Adrenal gland (tissue), 12 donors: ENCODE data around the gene PRKG1. TPM values are rescaled to one million over a fixed set of nuclear protein-coding genes. Genes with fewer than 3 reads are reported as not detected.

Source experiments
- DNase-seq, 7 donors: peaks; one replicate each; pipeline ENCODE4 v3.0.0-alpha.2; 2019 to 2020
- H3K27ac ChIP-seq, 5 donors: fragments of 200-600 bp; sonication (generic) in 4 of 5; 1 replicate in 3 of 5; 2 replicates in 2 of 5; pipeline versions ENCODE4 v1.5.1 to v1.8.0; 2016 to 2020; ENCODE audit warnings: mild to moderate bottlenecking in 1 of 5
- H3K27me3 ChIP-seq: fragments of 200-600 bp; 2 replicates; pipeline ENCODE4 v1.8.0; 2021
- H3K36me3 ChIP-seq, 2 donors: fragments of 200-600 bp; replicated peaks in 1 of 2; 1 replicate in 1 of 2; 2 replicates in 1 of 2; pipeline versions ENCODE4 v1.5.1 to v1.8.0; 2018 to 2022
- H3K4me1 ChIP-seq, 2 donors: fragments of 200-600 bp; replicated peaks in 1 of 2; 1 replicate in 1 of 2; 2 replicates in 1 of 2; pipeline versions ENCODE4 v1.5.1 to v1.8.0; 2018 to 2021
- H3K4me3 ChIP-seq, 4 donors: fragments of 200-600 bp; sonication (generic) in 3 of 4; one replicate each; pipeline ENCODE4 v1.5.1; 2016 to 2018
- H3K9me3 ChIP-seq, 3 donors: fragments of 200-600 bp; sonication (generic) in 1 of 3; replicated peaks in 1 of 3; 1 replicate in 2 of 3; 2 replicates in 1 of 3; pipeline versions ENCODE4 v1.5.1 to v1.8.0; 2016 to 2021
- CTCF ChIP-seq, 6 experiments: fragments of 450-650 bp in 4 of 6; fragments of 200-600 bp in 2 of 6; sonication (generic) in 1 of 6; IDR thresholded peaks; 1 replicate in 5 of 6; 2 replicates in 1 of 6; pipeline versions ENCODE4 v1.5.1 to v1.8.0; 2016 to 2021; ENCODE audit warnings: antibody characterized with exemption in 6 of 6, mild to moderate bottlenecking in 2 of 6, moderate library complexity in 1 of 6
- POLR2A ChIP-seq, 2 donors: fragments of 450-650 bp; IDR thresholded peaks; one replicate each; pipeline ENCODE4 v1.6.1; 2017; ENCODE audit warnings: antibody characterized with exemption in 2 of 2, mild to moderate bottlenecking in 2 of 2, moderate library complexity in 1 of 2
- WGBS, 4 donors: extraction: QIAGEN DNeasy Blood & Tissue Kit in 2 of 4; methylation state at CpG; one replicate each; pipeline versions ENCODE4 v1.1.5 to v1.1.7; 2013 to 2017; 5-methylcytosine and 5-hydroxymethylcytosine counted together
- intact Hi-C, 2 donors: fragments of 100-400 bp; cut with DNase I; formaldehyde crosslinking; loops; one replicate each; pipeline versions ENCODE4 v1.14.1 to v1.15.0; 2022 to 2023
- polyA plus RNA-seq, 3 donors: library from polyadenylated mRNA; stranded (reverse); fragments of 200-250 nt in 2 of 3; fragments of 350-450 nt in 1 of 3; fragmentation: Illumina TruSeq in 1 of 3; extraction: RNeasy Lipid Tissue Mini Kit (QIAGEN cat#74804) in 1 of 3; gene quantifications; one replicate each; pipeline ENCODE4 v1.2.3, GENCODE V29; 2013 to 2014
- total RNA-seq, 9 donors: library from RNA; depleted of rRNA in 4 of 9; stranded (reverse); fragments of >200 nt in 4 of 9; fragments of 120-200 nt in 1 of 9; fragmentation: NEBNext Ultra II Directional in 1 of 9; extraction: Animal tissue kit (Norgen Biotek cat#: 25700) in 1 of 9; gene quantifications; one replicate each; pipeline versions ENCODE4 v1.1.0 to v1.2.4, GENCODE V29; 2013 to 2023
- donor health status: healthy with polysubstance abuse.
- donor health status: Bipolar disorder and iron deficiency.
- donor health status: DM: yes; HTN: yes; CAD: no.
- donor health status: DM: no; HTN: no; CAD: no.
- donor health status: DM: no; HTN: no; CAD: no.
- donor health status: DM: yes; HTN: yes; CAD: no.

Gene PRKG1
- total and polyA plus RNA-seq, 12 donors = 6.9 to 104 (median 29.7) TPM

DNA sequence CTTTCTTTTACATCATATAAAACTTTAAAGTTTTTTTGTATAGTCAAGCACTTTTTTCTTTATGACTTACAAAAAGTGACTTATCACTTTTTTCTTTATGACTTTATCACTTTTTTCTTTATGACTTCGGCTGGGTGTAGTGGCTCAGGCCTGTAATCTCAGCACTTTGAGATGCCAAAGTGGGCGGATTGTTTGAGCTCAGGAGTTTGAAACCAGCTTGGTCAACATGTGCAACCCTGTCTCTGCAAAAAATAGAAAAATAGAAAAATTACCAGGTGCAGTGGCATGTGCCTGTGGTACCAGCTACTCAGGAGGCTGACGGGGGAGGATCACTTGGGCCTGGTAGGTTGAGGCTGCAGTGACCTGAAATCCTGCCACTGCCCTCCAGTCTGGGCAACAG, 733.9 kb downstream of the PRKG1 start:
- H3K4me3 ChIP-seq = no peak overlapping the region
- whole genome bisulfite sequencing, 4 donors = 94 to 99% (median 98%) methylated on average over 3 of the region's 3 CpGs
- peaks cover 0 to 6% of the 10 kb centered on the region in 2 donors for H3K36me3 ChIP-seq
- H3K27me3 ChIP-seq = no peaks in the 10 kb centered on the region
- no peak for DNase-seq
- no peaks in the 10 kb centered on the region for H3K4me1 ChIP-seq
- intact Hi-C loops = no loop called here
- TF ChIP-seq POLR2A (IDR thresholded peaks at IDR 0.05) (no peak), CTCF (IDR thresholded peaks at IDR 0.05) (no peak)
- H3K27ac ChIP-seq = no peak overlapping the region
- H3K9me3 ChIP-seq = no peaks in the 10 kb centered on the region

DNA sequence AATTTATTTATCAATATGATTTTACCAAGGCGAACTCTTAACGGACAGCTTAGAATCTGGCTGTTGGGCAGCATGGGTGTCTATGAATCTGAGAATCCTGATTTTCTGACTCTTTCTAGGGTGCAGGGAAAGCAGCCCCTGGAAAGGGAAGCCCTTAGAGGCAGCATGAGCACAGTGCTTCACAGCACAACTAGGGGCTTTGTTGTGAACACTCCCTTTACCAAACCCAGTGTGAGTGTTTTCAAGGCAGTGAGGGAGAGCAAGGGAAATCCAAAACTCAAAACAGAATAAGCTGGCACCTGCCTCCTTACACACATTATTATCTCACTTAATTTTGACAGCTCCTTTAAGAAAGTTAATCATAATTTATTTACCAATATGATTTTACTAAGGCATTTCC, 741.4 kb downstream of the PRKG1 start:
- H3K36me3 ChIP-seq = no peaks in the 10 kb centered on the region

GRCh38 chr10:51821045-51821444, 746.8 kb downstream of the PRKG1 start:
- Histone ChIP-seq H3K4me1 (no peaks in the 10 kb centered on the region), H3K36me3 (no peaks in the 10 kb centered on the region), H3K27ac (no peak overlapping the region), H3K9me3 (peaks cover 0 to 4% (median 0%) of the 10 kb centered on the region in 3 donors), H3K4me3 (no peak overlapping the region), H3K27me3 (no peaks in the 10 kb centered on the region)
- 68 to 78% (median 75%) methylated on average over 2 of the region's 2 CpGs for WGBS, 4 donors
- intact Hi-C loops = no loop called here
- no peak for TF ChIP-seq CTCF (IDR thresholded peaks at IDR 0.05)
- TF ChIP-seq POLR2A (IDR thresholded peaks at IDR 0.05) = no peak
- no peak for DNase-seq

More for the DNA sequence above, 741.4 kb downstream of the PRKG1 start:
- no peak overlapping the region for H3K4me3 ChIP-seq
- H3K27me3 ChIP-seq = no peaks in the 10 kb centered on the region
- no peak overlapping the region for H3K27ac ChIP-seq
- 57 to 94% (median 89%) methylated on average over 2 of the region's 2 CpGs for WGBS, 4 donors
- intact Hi-C loops = no loop called here
- H3K4me1 ChIP-seq = no peaks in the 10 kb centered on the region
- H3K9me3 ChIP-seq = peaks cover 0 to 4% (median 0%) of the 10 kb centered on the region in 3 donors
- TF ChIP-seq POLR2A (IDR thresholded peaks at IDR 0.05) (no peak), CTCF (IDR thresholded peaks at IDR 0.05) (no peak)
- no peak for DNase-seq

DNA sequence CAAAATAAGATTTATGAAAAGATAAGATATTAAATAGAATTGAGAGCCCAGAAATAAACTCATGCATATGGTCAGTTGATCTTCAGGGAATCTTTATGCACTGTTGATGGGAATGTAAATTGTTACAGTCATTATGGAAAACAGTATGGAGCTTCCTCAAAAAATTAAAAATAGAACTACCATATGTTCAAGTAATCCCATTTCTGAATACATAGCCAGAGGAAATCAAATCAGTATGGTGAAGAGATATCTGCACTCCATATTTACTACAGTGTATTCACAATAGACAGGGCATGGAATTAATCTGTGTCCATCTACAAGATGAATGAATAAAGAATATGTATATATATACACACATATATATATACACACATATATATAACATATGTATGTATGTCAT, 747.5 kb downstream of the PRKG1 start:
- intact Hi-C loops = no loop called here
- Histone ChIP-seq H3K4me3 (no peak overlapping the region), H3K4me1 (no peaks in the 10 kb centered on the region), H3K36me3 (no peaks in the 10 kb centered on the region), H3K27ac (no peak overlapping the region), H3K27me3 (no peaks in the 10 kb centered on the region), H3K9me3 (peaks cover 0 to 4% (median 0%) of the 10 kb centered on the region in 3 donors)
- no peak for TF ChIP-seq POLR2A (IDR thresholded peaks at IDR 0.05)
- no peak for TF ChIP-seq CTCF (IDR thresholded peaks at IDR 0.05)
- DNase-seq = no peak
